Breast epithelium (tissue), 3 donors: ENCODE results near the gene LDOC1.

ENCODE experiments used
- POLR2A ChIP-seq: fragments of 450-650 bp; IDR thresholded peaks from one replicate; pipeline ENCODE4 v1.6.1; 2016; ENCODE audit warnings: antibody characterized with exemption, mild to moderate bottlenecking, moderate library complexity
- TF ChIP-seq, protein P1 (sequence below), 3 donors: fragments of 450-650 bp; IDR thresholded peaks; one replicate each; pipeline ENCODE4 v1.5.1; 2016 to 2017; ENCODE audit warnings: antibody characterized with exemption in 3 of 3, mild to moderate bottlenecking in 3 of 3, moderate library complexity in 3 of 3

DNA sequence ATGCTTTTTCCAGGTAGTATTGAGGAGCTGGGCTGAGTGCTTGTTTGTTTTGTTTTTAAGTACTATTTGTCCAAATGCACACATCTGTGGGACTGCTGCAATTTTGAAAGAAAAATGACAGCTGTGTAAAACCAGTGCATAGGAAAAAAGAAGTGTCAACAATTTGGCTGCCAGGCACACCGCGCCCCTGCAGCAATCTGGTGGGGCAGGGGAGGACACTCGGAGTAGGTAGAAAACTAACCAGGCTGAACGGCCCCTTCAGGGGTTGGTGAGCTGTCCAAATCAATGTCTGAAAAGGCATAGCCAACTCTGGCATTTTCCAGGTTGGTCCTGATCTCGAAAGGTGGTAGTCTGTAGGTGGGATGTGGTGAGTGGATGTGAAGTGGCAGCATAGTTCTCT, 1.1 kb downstream of the LDOC1 start:
- TF ChIP-seq, protein P1, sequence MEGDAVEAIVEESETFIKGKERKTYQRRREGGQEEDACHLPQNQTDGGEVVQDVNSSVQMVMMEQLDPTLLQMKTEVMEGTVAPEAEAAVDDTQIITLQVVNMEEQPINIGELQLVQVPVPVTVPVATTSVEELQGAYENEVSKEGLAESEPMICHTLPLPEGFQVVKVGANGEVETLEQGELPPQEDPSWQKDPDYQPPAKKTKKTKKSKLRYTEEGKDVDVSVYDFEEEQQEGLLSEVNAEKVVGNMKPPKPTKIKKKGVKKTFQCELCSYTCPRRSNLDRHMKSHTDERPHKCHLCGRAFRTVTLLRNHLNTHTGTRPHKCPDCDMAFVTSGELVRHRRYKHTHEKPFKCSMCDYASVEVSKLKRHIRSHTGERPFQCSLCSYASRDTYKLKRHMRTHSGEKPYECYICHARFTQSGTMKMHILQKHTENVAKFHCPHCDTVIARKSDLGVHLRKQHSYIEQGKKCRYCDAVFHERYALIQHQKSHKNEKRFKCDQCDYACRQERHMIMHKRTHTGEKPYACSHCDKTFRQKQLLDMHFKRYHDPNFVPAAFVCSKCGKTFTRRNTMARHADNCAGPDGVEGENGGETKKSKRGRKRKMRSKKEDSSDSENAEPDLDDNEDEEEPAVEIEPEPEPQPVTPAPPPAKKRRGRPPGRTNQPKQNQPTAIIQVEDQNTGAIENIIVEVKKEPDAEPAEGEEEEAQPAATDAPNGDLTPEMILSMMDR (IDR thresholded peaks at IDR 0.05): no peak
- no peak for TF ChIP-seq POLR2A
